HG02885 (cell line): ENCODE measurements around the gene SBSN.

Experiments
- ATAC-seq: cut with Tn5 transposase; IDR thresholded peaks from one replicate; pipeline ENCODE4 v1.9.1; 2021; ENCODE audit warnings: mild to moderate bottlenecking; ENCODE audit not compliant: unreplicated experiment, poor library complexity

SBSN gene

GRCh38 chr19:35555301-35556005 is 27.3 kb upstream of the SBSN start:
- no peak for ATAC-seq

GRCh38 chr19:35554076-35554475 is 26.0 kb upstream of the SBSN start:
- ATAC-seq = no peak

- ATAC-seq = no peak
These were observed 25.4 kb upstream of the SBSN start for GRCh38 chr19:35553385-35554000.

GRCh38 chr19:35552534-35553384 is 24.6 kb upstream of the SBSN start:
- ATAC-seq = no peak

- ATAC-seq = no peak
These were observed 23.1 kb upstream of the SBSN start for GRCh38 chr19:35551091-35551810.

- no peak for ATAC-seq
These were observed 21.9 kb upstream of the SBSN start for GRCh38 chr19:35549879-35550523.

GRCh38 chr19:35549174-35549788 is 21.2 kb upstream of the SBSN start:
- ATAC-seq = no peak

- ATAC-seq = no peak
These were observed 18.4 kb upstream of the SBSN start for GRCh38 chr19:35546532-35546931.

- peak; percentile 35 for ATAC-seq
These were observed 17.8 kb upstream of the SBSN start for GRCh38 chr19:35545855-35546381.

GRCh38 chr19:35545001-35545854 is 17.1 kb upstream of the SBSN start, which contains the start of gene TMEM147:
Gene TMEM147, plus strand, starts transcription at chr19:35545626. Its CDS starts 114 bp downstream, at chr19:35545740.
- ATAC-seq = peak; percentile 86

- ATAC-seq = no peak
These were observed 16.1 kb upstream of the SBSN start for GRCh38 chr19:35544110-35544802.

- ATAC-seq = no peak
These were observed 15.4 kb upstream of the SBSN start for GRCh38 chr19:35543280-35544109.

- ATAC-seq = no peak
These were observed 14.1 kb upstream of the SBSN start for GRCh38 chr19:35542209-35542608.

- ATAC-seq = no peak
These were observed 12.3 kb upstream of the SBSN start for GRCh38 chr19:35540356-35540927.

- no peak for ATAC-seq
These were observed 11.7 kb upstream of the SBSN start for GRCh38 chr19:35539850-35540249.

- no peak for ATAC-seq
These were observed 11.2 kb upstream of the SBSN start for GRCh38 chr19:35539314-35539713.
